HG02852 (cell line): ENCODE data around the gene PINLYP.
A peak's percentile ranks its signal among the peaks of the same experiment; 100 is the strongest.
"Not testable (repeated sequence)": the region's sequence is repeated elsewhere in the genome, so short reads cannot be mapped to it uniquely, and the experiment has no call there.

Experiments
- ATAC-seq: cut with Tn5 transposase; IDR thresholded peaks from one replicate; pipeline ENCODE4 v1.9.1; 2021; ENCODE audit warnings: mild to moderate bottlenecking, moderate library complexity; ENCODE audit not compliant: unreplicated experiment

PINLYP gene

GRCh38 chr19:43547926-43548325 lies 27.7 kb upstream of the PINLYP start:
- ATAC-seq: not testable (repeated sequence)

- no peak for ATAC-seq
Measured at GRCh38 chr19:43548706-43549105, 26.9 kb upstream of the PINLYP start.

- ATAC-seq: no peak
Measured at GRCh38 chr19:43551399-43552197, 24.0 kb upstream of the PINLYP start.

GRCh38 chr19:43552198-43552450 lies 23.5 kb upstream of the PINLYP start:
- ATAC-seq: no peak

- ATAC-seq: no peak
Measured at GRCh38 chr19:43552616-43553015, 23.0 kb upstream of the PINLYP start.

- ATAC-seq: no peak
Measured at GRCh38 chr19:43553656-43554055, 21.9 kb upstream of the PINLYP start.

- ATAC-seq: no peak
Measured at GRCh38 chr19:43554317-43554895, 21.2 kb upstream of the PINLYP start.

- ATAC-seq: peak; percentile 45
Measured at GRCh38 chr19:43555185-43555770, 20.3 kb upstream of the PINLYP start.

- no peak for ATAC-seq
Measured at GRCh38 chr19:43560687-43561086, 14.9 kb upstream of the PINLYP start.

- no peak for ATAC-seq
Measured at GRCh38 chr19:43561139-43561970, 14.2 kb upstream of the PINLYP start.

GRCh38 chr19:43562226-43562697 lies 13.3 kb upstream of the PINLYP start:
- no peak for ATAC-seq

- peak; percentile 60 for ATAC-seq
Measured at GRCh38 chr19:43562698-43563241, 12.8 kb upstream of the PINLYP start.

- ATAC-seq: no peak
Measured at GRCh38 chr19:43563816-43564457, 11.7 kb upstream of the PINLYP start.

GRCh38 chr19:43564800-43565199 lies 10.8 kb upstream of the PINLYP start:
- ATAC-seq: no peak

GRCh38 chr19:43569657-43570056 lies 5.9 kb upstream of the PINLYP start:
- ATAC-seq: no peak

- ATAC-seq: no peak
Measured at GRCh38 chr19:43570174-43570791, 5.3 kb upstream of the PINLYP start.

- no peak for ATAC-seq
Measured at GRCh38 chr19:43572171-43572588, 3.4 kb upstream of the PINLYP start.

- no peak for ATAC-seq
Measured at GRCh38 chr19:43574424-43575155, 1.0 kb upstream of the PINLYP start.
